Stimulated activated CD4-positive, alpha-beta T cell treated with anti-CD3 and anti-CD28 coated beads, TNF-alpha, amount 100 ng/mL, for 1 hour (primary cell): ENCODE measurements around the gene ZNF277.
"Not testable (repeated sequence)": the region's sequence is repeated elsewhere in the genome, so short reads cannot be mapped to it uniquely, and the experiment has no call there.

Source experiments
- DNase-seq, 3 donors: peaks; one replicate each; pipeline ENCODE4 v3.0.0-alpha.2; 2020; ENCODE audit warnings: low read depth in 3 of 3, low spot score in 1 of 3

Gene ZNF277

GRCh38 chr7:112288301-112288700 is 81.8 kb downstream of the ZNF277 start:
- DNase-seq: no peak

- DNase-seq: no peak
Measured at GRCh38 chr7:112290065-112290464, 83.6 kb downstream of the ZNF277 start.

DNA sequence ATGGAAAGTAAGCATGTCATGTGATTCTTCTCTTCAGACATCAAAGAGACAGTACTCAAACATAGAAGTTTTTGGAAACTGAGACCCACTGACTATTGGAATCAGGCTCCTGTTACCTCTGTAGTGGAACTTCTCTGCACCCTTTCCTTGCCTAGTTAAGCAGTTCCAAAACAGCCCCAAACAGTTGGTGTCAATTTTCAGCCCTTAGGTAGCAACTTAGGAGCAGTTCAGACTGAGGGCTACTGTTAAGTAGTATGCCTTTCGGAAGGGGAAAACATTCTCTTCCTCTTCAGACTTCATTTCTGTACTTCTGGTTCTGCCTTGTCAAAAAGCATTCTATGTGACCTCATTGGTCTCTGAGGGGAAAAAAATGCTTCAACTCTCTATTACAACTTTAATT is 85.7 kb downstream of the ZNF277 start:
- no peak for DNase-seq

DNA sequence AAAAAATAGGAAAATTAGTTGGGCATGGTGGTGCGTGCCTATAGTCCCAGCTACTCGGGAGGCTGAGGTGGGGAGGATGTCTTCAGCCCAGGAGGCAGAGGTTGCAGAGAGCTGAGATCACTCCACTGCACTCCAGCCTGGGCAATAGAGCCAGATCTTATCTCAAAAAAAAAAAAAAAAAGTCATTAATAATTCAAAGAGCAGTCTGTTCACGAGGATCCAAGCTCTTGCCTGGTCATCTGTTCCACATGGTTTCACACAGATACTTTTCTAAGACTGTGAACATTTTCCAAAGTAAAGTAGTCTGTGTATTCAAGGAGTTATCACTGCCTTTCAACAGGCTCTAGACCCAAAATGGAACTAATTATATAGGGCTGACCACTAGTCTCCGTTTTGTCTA is 86.9 kb downstream of the ZNF277 start:
- DNase-seq: no peak

DNA sequence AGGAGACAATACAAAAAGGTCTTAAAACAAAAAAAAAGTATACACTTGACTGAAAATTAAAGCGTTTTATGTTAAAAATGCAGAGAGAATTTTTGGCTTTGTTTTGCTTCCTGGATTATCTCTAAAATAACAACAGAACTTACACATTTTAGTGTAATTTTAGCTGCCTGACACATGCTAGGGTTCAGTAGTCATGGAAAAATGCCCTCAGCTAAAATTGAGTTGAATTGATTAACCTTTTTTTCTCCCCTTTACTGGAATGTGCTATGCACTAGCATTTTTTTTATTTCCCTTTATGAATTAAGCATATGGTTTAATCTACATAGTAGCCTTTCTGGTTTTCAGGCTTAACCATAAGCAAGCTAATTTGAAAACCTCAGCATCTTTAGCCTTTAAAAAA is 89.9 kb downstream of the ZNF277 start:
- no peak for DNase-seq

- no peak for DNase-seq
Measured at GRCh38 chr7:112297681-112298080, 91.2 kb downstream of the ZNF277 start.

GRCh38 chr7:112298543-112299100 is 92.1 kb downstream of the ZNF277 start:
- DNase-seq: no peak

GRCh38 chr7:112300072-112300471 is 93.6 kb downstream of the ZNF277 start:
- DNase-seq: no peak

DNA sequence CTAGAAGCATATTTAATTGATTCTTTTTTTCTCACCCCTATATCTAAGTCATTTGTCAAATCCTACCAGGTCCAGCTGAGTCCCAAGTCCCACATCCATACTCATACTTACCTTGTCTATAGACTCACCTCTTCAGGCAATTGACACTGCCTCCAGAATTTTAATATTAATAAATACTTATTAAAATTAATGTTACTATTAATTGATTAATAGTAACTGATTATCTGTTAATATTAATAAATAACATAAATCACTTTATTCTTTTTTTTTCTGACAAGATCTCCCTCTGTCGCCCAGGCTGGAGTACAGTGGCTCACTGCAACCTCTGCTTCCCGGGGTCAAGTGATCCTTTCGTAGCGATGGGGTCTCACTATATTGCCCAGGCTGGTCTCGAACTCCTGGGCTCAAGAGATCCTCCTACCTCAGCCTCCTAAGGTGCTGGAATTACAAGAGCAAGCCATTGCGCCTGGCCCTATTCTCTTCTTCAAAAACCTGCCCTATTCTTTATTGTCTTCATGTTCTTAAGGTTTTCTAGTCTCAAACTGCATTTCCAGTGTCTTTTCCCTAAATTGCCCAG is 94.4 kb downstream of the ZNF277 start:
- no peak for DNase-seq

DNA sequence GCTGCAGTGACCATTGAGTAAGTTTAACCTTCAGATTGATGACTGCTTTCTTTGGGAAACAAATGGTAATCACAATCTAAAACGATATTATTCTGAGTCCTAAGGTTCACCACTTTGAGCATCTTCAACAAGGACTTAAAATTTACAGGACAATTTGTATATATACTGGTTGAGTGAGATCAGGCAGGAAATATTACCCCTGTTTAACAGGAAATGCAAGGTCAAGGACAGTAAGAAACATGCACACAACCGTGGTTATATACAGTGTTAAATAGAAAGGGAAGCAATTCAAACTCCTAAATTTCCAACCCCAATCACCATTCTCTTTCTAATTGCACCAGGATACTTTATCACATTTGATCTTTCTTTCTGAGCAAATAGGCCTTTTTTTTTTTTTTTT is 96.1 kb downstream of the ZNF277 start:
- DNase-seq: no peak

GRCh38 chr7:112306903-112307302 is 100.4 kb downstream of the ZNF277 start:
- no peak for DNase-seq

GRCh38 chr7:112307506-112307905 is 101.0 kb downstream of the ZNF277 start:
- DNase-seq: no peak

DNA sequence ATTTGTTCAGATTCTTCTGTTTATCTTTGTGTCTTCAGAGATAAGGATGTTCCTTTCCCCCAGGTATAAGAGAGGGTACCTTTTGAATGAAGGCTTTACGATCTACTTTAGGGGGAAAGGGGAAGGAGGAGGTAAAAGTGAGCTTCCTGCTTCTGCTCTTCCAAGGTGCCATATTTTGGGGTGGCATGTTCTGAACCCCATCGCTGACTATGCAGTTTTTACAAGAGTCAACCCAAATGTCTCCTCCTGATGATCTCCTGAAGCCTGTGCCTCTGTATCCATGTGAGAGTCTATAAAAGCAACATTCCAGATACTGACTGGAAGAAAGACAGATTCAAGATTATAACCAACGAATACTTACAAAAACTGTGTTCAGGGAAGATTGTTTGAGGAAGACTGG is 102.5 kb downstream of the ZNF277 start:
- DNase-seq: no peak

- DNase-seq: not testable (repeated sequence)
Measured at GRCh38 chr7:112316803-112317202, 110.3 kb downstream of the ZNF277 start.

GRCh38 chr7:112322070-112322469 is 115.6 kb downstream of the ZNF277 start:
- DNase-seq: no peak

- no peak for DNase-seq
Measured at GRCh38 chr7:112327566-112327965, 121.1 kb downstream of the ZNF277 start.

DNA sequence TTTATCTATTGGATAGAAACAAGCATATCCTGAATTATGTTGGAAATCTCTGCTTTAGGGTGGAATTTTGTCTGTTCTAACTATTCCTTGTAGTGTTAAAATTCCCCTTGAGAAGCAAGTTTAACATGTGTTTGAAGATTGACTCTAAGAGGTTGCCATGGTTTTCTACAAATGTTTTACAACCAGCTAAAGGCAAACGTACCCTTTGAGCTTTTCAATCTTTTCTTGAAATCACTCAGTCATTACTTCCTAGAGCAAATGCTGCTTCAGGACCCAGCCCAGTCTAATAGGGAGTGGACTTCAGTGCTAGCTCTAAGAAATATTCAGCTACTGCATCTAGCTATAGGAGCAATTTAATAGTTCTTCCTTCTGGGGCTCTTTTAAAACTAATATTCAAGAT is 125.0 kb downstream of the ZNF277 start:
- no peak for DNase-seq

- no peak for DNase-seq
Measured at GRCh38 chr7:112334366-112334765, 127.9 kb downstream of the ZNF277 start.

GRCh38 chr7:112336261-112336660 is 129.8 kb downstream of the ZNF277 start:
- no peak for DNase-seq

GRCh38 chr7:112336936-112337576 is 130.6 kb downstream of the ZNF277 start:
- DNase-seq: no peak

GRCh38 chr7:112337892-112338291 is 131.4 kb downstream of the ZNF277 start:
- DNase-seq: no peak

- DNase-seq: no peak
Measured at GRCh38 chr7:112338786-112339185, 132.3 kb downstream of the ZNF277 start.

GRCh38 chr7:112341464-112341863 is 135.0 kb downstream of the ZNF277 start:
- DNase-seq: no peak
